ENCODE measurements around the gene CNTNAP4. TPM values are rescaled to one million over a fixed set of nuclear protein-coding genes. Genes with fewer than 3 reads are reported as not detected.

The CNTNAP4 gene
- polyA plus RNA-seq, 1 of the 3 experiments (the other 2 are of a cell fraction), result not detected

DNA sequence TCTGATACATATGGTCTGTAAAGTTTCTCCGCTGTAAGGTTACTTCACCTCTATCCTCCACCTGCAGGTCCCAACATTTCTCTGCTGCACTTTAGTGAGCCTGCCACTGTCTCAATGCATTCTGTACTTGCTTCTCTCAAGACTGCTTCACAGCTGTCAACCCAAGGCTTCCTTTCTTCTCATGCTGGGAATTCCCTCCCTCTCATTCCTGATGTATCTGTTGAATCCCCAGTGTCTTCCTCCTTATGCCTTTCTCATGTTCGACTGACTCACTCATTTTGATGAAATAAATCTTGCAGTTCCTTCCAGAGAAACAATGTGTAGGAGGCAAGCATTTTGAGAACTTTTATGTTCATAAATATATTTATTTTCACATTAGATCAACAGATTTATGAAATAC, 288.3 kb downstream of the CNTNAP4 start:
- H3K9me2 ChIP-seq, result no peaks in the 10 kb centered on the region
- H3K4me1 ChIP-seq (ENCODE audit: control insufficient read depth in 1 of 2, insufficient read depth in 2 of 2, low read depth in 1 of 2, low read length in 1 of 2), result no peaks in the 10 kb centered on the region
- TF ChIP-seq POLR2AphosphoS5 (IDR thresholded peaks at IDR 0.05; ENCODE audit: low read depth, low read length), result no peak
- no peak overlapping the region for H2AFZ ChIP-seq (ENCODE audit: low read depth)
- no peak overlapping the region for H3K4me2 ChIP-seq
- WGBS (ENCODE audit: low lambda C conversion rate), result 47% methylated on average over 2 of the region's 2 CpGs
- no peak for DNase-seq
- no peaks in the 10 kb centered on the region for H3K27me3 ChIP-seq (ENCODE audit: insufficient read depth)
- no peaks in the 10 kb centered on the region for H3K9me3 ChIP-seq
- ChIA-PET CTCF (no interaction called here), POLR2A (no interaction called here)
- H3K36me3 ChIP-seq (replicated peaks in 1 of 2; ENCODE audit: control insufficient read depth in 1 of 2, insufficient read depth in 2 of 2, low read length in 1 of 2), result no peaks in the 10 kb centered on the region
- no peak overlapping the region for H3K9ac ChIP-seq
- no peaks in the 10 kb centered on the region for H3K79me2 ChIP-seq (ENCODE audit: insufficient read depth)
- no peak overlapping the region for H3K4me3 ChIP-seq (ENCODE audit: low read depth in 2 of 2, low read length in 1 of 2)
- H3F3A ChIP-seq (replicated peaks; ENCODE audit: insufficient read depth), result no peaks in the 10 kb centered on the region
- no peak overlapping the region for H3K27ac ChIP-seq (ENCODE audit: low read depth in 2 of 2, low read length in 1 of 2)
- H4K20me1 ChIP-seq (ENCODE audit: insufficient read depth), result no peaks in the 10 kb centered on the region

DNA sequence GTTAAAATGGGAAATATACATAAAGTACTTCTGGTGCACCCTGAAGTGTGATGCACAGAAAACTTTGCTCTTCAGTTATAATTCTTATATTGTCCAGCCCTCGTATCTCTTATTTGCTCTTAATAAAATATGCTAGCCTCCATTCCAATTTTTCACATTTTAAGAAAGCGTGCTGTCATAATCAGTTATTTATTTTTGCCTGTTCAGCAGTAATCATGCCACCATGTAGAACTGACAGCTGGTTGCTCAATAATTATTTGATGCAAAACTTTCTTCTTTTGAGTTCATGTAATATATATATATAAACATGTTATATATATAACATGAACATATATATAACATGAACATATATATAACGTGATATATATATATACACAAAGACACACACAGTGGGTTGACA, 294.6 kb downstream of the CNTNAP4 start:
- H3K9me2 ChIP-seq, result no peaks in the 10 kb centered on the region
- H3K4me2 ChIP-seq, result no peak overlapping the region
- no peaks in the 10 kb centered on the region for H3K27me3 ChIP-seq (ENCODE audit: insufficient read depth)
- 30% methylated on average over 3 of the region's 3 CpGs for WGBS (ENCODE audit: low lambda C conversion rate)
- H3K9ac ChIP-seq, result no peak overlapping the region
- H3K36me3 ChIP-seq (replicated peaks in 1 of 2; ENCODE audit: control insufficient read depth in 1 of 2, insufficient read depth in 2 of 2, low read length in 1 of 2), result no peaks in the 10 kb centered on the region
- H3K79me2 ChIP-seq (ENCODE audit: insufficient read depth), result no peaks in the 10 kb centered on the region
- no peaks in the 10 kb centered on the region for H3F3A ChIP-seq (replicated peaks; ENCODE audit: insufficient read depth)
- H3K27ac ChIP-seq (ENCODE audit: low read depth in 2 of 2, low read length in 1 of 2), result no peak overlapping the region
- H4K20me1 ChIP-seq (ENCODE audit: insufficient read depth), result no peaks in the 10 kb centered on the region
- CTCF ChIA-PET, result no interaction called here
- no peak for DNase-seq
- POLR2A ChIA-PET, result no interaction called here
- no peak overlapping the region for H2AFZ ChIP-seq (ENCODE audit: low read depth)
- no peak overlapping the region for H3K4me3 ChIP-seq (ENCODE audit: low read depth in 2 of 2, low read length in 1 of 2)
- H3K4me1 ChIP-seq (ENCODE audit: control insufficient read depth in 1 of 2, insufficient read depth in 2 of 2, low read depth in 1 of 2, low read length in 1 of 2), result no peaks in the 10 kb centered on the region
- no peaks in the 10 kb centered on the region for H3K9me3 ChIP-seq
- no peak for TF ChIP-seq RCOR1 (IDR thresholded peaks at IDR 0.05; ENCODE audit: low read length)
- no peak for TF ChIP-seq JUND (IDR thresholded peaks at IDR 0.05)
- TF ChIP-seq, protein P1, sequence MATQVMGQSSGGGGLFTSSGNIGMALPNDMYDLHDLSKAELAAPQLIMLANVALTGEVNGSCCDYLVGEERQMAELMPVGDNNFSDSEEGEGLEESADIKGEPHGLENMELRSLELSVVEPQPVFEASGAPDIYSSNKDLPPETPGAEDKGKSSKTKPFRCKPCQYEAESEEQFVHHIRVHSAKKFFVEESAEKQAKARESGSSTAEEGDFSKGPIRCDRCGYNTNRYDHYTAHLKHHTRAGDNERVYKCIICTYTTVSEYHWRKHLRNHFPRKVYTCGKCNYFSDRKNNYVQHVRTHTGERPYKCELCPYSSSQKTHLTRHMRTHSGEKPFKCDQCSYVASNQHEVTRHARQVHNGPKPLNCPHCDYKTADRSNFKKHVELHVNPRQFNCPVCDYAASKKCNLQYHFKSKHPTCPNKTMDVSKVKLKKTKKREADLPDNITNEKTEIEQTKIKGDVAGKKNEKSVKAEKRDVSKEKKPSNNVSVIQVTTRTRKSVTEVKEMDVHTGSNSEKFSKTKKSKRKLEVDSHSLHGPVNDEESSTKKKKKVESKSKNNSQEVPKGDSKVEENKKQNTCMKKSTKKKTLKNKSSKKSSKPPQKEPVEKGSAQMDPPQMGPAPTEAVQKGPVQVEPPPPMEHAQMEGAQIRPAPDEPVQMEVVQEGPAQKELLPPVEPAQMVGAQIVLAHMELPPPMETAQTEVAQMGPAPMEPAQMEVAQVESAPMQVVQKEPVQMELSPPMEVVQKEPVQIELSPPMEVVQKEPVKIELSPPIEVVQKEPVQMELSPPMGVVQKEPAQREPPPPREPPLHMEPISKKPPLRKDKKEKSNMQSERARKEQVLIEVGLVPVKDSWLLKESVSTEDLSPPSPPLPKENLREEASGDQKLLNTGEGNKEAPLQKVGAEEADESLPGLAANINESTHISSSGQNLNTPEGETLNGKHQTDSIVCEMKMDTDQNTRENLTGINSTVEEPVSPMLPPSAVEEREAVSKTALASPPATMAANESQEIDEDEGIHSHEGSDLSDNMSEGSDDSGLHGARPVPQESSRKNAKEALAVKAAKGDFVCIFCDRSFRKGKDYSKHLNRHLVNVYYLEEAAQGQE (IDR thresholded peaks at IDR 0.05; ENCODE audit: low read depth, low read length), result no peak
- TF ChIP-seq, protein P2, sequence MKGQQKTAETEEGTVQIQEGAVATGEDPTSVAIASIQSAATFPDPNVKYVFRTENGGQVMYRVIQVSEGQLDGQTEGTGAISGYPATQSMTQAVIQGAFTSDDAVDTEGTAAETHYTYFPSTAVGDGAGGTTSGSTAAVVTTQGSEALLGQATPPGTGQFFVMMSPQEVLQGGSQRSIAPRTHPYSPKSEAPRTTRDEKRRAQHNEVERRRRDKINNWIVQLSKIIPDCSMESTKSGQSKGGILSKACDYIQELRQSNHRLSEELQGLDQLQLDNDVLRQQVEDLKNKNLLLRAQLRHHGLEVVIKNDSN (IDR thresholded peaks at IDR 0.05; ENCODE audit: borderline replicate concordance, low read depth), result no peak
- TF ChIP-seq MXI1 (IDR thresholded peaks at IDR 0.05; ENCODE audit: low read depth, low read length), result no peak
- no peak for TF ChIP-seq EZH2phosphoT487 (IDR thresholded peaks at IDR 0.05; ENCODE audit: borderline replicate concordance, low read depth)
- no peak for TF ChIP-seq RXRA (IDR thresholded peaks at IDR 0.05; ENCODE audit: borderline replicate concordance, low read depth)
- TF ChIP-seq NRF1 (IDR thresholded peaks at IDR 0.05; ENCODE audit: low read depth, low read length), result no peak
- TF ChIP-seq POLR2AphosphoS5 (IDR thresholded peaks at IDR 0.05; ENCODE audit: low read depth, low read length), result no peak
- TF ChIP-seq, protein P3, sequence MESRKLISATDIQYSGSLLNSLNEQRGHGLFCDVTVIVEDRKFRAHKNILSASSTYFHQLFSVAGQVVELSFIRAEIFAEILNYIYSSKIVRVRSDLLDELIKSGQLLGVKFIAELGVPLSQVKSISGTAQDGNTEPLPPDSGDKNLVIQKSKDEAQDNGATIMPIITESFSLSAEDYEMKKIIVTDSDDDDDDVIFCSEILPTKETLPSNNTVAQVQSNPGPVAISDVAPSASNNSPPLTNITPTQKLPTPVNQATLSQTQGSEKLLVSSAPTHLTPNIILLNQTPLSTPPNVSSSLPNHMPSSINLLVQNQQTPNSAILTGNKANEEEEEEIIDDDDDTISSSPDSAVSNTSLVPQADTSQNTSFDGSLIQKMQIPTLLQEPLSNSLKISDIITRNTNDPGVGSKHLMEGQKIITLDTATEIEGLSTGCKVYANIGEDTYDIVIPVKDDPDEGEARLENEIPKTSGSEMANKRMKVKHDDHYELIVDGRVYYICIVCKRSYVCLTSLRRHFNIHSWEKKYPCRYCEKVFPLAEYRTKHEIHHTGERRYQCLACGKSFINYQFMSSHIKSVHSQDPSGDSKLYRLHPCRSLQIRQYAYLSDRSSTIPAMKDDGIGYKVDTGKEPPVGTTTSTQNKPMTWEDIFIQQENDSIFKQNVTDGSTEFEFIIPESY (IDR thresholded peaks at IDR 0.05; ENCODE audit: borderline replicate concordance, low read depth), result no peak

All from SK-N-SH (cell line).